PC-3 (cell line): ENCODE results near the gene MAD2L1BP.

Source experiments
- EZH2 ChIP-seq: fragments of 300-600 bp; sonication (generic); IDR thresholded peaks from one replicate; pipeline ENCODE4 v1.6.1; 2017; ENCODE audit warnings: antibody characterized with exemption, mild to moderate bottlenecking, low read length; ENCODE audit not compliant: unreplicated experiment
- TF ChIP-seq, protein P1 (sequence below): fragments of 300-600 bp; sonication (generic); conservative IDR thresholded peaks from 2 replicates; pipeline ENCODE4 v1.5.1; 2017; ENCODE audit warnings: antibody characterized with exemption, low read depth, mild to moderate bottlenecking, low read length

DNA sequence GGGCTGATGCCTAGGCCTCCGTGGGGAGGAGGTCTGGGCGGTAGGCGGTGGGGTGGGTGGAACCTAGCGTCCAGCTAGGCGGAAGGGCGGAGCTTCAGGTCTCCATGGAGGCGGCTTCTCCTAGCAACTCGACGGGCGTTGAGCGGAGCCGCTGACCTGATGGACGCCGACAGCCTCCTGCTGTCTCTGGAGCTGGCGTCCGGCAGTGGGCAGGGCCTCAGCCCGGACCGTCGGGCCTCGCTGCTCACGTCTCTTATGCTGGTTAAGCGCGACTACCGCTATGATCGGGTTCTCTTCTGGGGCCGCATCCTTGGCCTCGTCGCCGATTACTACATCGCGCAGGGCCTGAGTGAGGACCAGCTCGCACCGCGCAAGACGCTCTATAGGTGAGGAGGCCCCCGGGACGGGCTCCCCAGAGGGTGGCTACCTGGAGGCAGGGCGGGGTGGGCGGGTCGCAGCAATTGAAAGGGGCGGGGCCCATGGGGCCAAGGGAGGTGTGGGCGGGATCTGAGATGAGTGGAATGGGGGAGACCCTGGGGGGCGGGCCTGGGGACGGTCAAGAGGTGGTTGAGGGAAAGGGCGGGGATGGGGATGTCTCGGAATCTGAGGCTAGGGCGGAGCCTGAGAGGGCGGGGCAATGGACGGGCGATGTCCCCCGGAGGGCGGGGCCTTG lies 9.4 kb downstream of the MAD2L1BP start, which contains the start of gene RSPH9:
- TF ChIP-seq EZH2 = no peak
- TF ChIP-seq, protein P1, sequence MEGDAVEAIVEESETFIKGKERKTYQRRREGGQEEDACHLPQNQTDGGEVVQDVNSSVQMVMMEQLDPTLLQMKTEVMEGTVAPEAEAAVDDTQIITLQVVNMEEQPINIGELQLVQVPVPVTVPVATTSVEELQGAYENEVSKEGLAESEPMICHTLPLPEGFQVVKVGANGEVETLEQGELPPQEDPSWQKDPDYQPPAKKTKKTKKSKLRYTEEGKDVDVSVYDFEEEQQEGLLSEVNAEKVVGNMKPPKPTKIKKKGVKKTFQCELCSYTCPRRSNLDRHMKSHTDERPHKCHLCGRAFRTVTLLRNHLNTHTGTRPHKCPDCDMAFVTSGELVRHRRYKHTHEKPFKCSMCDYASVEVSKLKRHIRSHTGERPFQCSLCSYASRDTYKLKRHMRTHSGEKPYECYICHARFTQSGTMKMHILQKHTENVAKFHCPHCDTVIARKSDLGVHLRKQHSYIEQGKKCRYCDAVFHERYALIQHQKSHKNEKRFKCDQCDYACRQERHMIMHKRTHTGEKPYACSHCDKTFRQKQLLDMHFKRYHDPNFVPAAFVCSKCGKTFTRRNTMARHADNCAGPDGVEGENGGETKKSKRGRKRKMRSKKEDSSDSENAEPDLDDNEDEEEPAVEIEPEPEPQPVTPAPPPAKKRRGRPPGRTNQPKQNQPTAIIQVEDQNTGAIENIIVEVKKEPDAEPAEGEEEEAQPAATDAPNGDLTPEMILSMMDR = no peak
